ENCODE results near the gene NCOA5. TPM values are rescaled to one million over a fixed set of nuclear protein-coding genes. Genes with fewer than 3 reads are reported as not detected.
"Not testable (repeated sequence)": the region's sequence is repeated elsewhere in the genome, so short reads cannot be mapped to it uniquely, and the experiment has no call there.

NCOA5 gene
- polyA plus RNA-seq, 10 donors, result 26.9 to 36.2 (median 30.3) TPM

DNA sequence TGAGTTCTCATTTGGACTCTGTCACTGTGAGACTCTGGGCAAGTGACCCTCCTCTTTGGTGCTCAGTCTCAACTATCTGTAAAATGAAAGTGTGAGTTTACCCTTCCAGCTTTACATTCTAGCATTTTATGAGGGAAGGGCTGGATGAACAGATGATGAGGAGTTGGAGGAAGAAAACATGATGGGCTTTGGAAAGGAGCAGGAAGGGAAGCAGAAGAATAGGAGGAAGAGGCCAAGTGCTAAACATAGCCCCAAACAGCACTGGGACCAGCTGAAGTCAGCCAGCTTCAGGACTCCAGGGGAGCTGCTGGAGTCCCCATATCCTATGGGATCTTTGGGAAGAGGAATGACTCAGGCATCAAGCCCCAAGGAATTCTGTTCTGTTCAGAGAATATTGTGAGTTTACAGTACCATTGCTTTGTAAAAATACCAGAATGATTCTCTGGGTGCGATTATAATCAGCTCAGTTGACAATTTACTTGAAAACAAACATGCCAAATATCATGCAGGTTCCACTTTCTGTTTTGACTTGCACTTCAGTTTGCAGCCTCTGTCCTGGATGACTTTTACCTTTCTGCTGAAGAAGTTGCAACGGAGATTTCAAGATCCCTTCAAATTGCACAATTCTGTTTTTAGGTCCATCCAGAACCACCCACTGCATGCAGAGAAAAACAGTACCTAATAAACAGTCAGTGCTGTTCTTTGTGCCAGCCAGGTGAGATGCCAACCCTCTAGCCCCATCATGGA, 31.6 kb upstream of the NCOA5 start:
- no peak for DNase-seq

GRCh38 chr20:46120136-46120535, 30.4 kb upstream of the NCOA5 start:
- DNase-seq, result no peak

GRCh38 chr20:46119547-46119946, 29.8 kb upstream of the NCOA5 start:
- DNase-seq, result no peak

- DNase-seq, result no peak
Measured at GRCh38 chr20:46119028-46119546, 29.3 kb upstream of the NCOA5 start.

GRCh38 chr20:46118481-46119020, 28.8 kb upstream of the NCOA5 start:
- peak in 1 of 3 donors; percentile 33 for DNase-seq

DNA sequence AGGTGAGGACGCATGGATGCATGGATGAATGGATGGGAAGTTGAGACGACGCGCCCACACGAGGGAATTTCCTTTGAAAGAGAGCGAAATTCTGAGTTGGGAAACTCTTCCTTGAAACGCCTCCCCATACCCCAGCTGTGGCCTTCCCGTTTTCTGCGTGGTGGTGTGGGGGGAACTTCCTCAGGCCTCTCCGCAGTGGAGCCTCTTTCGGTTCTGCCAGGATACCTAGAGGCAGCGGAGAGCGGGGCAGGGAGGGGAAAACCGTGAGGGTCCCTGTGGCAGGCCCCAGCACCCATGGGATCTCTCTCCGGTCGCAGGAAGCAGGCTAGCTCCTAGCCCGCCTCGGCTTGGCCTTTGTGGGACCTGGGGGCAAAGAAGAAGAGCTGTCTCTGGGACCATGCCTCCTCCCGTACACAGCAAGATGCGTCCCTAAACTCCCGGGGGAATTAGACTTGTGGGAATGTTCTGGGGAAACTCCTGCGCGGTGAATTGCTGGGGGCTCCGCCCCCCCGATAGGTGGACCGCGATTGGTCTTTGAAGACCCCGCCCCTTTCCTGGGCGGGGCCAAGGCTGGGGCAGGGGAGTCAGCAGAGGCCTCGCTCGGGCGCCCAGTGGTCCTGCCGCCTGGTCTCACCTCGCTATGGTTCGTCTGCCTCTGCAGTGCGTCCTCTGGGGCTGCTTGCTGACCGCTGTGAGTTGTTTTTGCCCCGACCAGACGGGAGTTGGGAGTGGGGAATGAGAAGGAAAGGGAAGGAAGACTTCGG, 28.1 kb upstream of the NCOA5 start, which contains the start of gene CD40:
CD40 (plus strand) TSS at position 611 of the 764 bp plus-strand sequence; CDS start at position 641, 30 bp downstream.
- peak; percentile 62 to 80 (median 66) for DNase-seq

DNA sequence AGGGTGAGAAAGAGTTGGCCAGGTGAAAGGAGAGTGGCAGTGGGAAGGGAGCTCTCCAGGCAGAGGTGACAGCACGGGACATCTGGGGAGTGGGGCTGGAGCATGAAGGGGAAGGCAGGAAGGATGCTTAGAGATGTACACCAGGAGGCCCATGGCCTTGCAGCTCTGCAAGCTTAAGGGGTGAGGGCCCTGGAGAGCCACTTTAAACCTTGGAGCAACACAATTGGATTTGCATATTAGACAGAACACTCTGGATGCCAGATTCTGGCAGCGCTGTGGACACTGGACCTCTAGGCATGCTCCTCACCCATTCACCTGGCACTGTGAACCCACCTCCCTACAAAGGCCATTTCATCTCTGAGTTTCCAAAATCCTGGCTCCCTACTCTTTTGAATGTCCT, 24.7 kb upstream of the NCOA5 start:
- DNase-seq, result no peak

DNA sequence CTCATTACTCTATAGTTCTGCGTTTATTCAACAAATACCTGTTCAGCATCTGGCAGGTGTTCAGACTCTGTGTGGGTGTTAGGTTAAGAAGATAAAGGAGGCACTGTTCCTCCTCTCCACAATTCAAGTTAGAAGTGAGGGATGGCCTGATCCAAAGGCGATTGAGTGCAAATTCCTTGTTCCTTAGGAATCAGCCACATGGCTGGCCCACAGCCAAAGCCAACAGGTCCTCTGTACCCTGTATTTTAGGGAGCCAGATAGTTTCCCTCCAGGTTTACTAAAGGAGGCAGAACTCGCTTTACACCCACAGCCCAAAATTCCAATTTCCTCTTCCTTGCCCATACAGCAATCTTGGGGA, 23.3 kb upstream of the NCOA5 start:
- no peak for DNase-seq

- no peak for DNase-seq
Measured at GRCh38 chr20:46112430-46113112, 22.8 kb upstream of the NCOA5 start.

DNA sequence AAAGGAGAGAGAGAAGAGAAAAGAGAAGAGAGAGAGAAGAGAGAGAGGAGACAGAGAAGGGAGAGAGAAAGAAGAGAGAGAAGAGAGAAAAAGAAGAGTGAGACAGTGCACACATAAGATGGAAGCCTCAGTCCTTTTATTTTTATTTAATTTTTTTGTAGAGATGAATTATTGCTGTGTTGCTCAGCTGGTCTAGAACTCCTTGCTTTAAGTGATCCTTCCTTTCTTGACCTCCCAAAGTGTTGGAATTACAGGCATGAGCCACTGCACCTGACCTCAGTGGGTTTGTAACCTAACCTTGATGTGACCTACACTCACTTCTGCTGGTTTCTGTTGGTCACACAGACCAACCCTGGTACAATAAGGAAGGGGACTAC, 22.1 kb upstream of the NCOA5 start:
- no peak for DNase-seq

DNA sequence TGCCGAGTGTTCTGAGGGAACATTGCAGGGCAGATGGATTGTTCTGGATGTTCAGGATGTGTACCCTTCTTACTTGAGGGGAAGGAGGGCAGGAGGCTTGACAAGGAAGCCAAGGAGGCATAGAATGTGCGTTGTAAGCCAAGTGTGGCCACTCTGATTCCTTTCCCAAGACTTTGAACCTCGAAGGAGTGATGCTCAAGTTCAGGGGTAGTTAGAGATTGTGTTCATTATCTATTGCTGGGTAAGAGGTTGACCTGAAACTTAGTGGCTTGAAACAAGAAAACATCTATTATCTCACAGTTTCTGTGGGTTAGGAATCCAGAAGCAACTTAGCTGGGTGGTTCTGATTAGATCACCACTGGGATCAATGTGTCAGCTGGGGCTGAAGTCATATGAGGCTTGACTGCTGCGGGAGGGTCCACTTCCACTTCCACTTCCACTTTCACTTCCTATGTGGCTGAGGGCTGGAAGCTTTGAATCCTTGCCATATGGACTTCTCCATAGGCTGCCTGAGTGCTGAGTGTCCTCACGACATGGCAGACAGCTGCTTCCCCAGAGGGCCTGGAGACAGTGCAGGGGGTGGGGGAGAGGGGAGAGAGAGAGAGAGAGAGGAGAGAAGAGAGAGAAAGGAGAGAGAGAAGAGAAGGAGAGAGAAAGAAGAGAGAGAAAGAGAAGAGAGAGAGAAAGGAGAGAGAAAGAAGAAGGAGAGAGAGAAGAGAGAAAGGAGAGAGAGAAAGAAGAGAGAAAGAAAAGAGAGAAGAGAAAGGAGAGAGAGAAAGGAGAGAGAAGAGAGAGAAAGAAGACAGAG, 21.5 kb upstream of the NCOA5 start:
- DNase-seq, result peak in 2 of 3 donors; percentile 25 to 51

DNA sequence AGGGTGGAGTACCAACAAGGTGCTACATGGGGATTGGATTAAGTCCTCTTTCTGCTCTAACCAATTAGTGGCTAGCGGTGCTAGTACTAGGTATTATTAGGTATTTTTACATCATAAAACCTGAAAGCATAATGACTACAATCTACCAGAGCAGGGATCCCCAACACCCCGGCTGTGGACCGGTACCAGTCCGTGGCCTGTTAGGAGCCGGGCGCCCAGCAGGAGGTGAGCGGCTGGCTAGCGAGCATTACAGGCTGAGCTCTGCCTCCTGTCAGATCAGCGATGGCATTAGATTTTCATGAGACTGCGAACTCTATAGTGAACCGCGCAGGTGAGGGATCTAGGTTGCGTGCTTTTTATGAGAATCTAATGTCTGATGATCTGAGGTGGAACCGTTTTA, 19.2 kb upstream of the NCOA5 start:
- no peak for DNase-seq

DNA sequence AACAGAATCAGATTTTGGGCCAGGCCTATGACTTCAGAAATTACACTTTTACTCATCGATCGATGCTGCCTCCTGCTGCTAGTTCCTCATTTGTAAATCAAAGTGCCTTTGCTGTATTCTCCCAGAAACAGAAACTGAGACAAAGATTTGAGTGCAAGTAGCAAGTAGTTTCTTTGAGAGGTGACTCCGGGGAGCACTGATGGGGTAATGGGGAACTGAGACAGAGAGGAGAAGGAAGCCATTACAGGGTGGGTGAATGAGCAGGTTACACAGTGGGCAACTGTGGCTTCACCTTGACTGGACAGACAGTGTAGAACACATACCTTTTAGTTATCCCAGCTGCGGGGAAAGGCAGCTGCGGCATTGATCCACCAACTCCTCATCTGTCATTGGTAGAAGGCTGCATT, 18.7 kb upstream of the NCOA5 start:
- DNase-seq, result no peak

DNA sequence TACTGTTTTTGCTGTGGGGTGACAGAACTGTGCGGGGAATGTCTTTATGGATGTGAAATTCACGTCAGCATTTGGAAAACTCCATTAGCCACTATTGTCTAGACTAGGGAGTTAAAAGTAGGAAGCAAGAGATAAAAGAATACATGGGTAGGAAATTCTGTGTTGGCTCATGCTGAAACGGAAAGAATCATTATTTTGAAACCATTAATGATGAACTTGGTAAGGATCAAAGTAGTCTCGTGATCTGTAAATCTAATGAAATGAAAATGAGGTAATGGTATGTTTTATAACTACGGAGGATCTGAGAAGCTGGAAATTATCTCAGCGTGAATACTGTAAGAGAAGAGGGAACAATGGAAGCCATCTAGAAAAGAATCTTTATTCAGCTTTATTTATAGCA, 17.3 kb upstream of the NCOA5 start:
- DNase-seq, result no peak

GRCh38 chr20:46104262-46104661, 14.5 kb upstream of the NCOA5 start:
- no peak for DNase-seq

- no peak for DNase-seq
Measured at GRCh38 chr20:46102940-46103339, 13.2 kb upstream of the NCOA5 start.

GRCh38 chr20:46101957-46102356, 12.2 kb upstream of the NCOA5 start:
- no peak for DNase-seq

- DNase-seq, result no peak
Measured at GRCh38 chr20:46100988-46101387, 11.2 kb upstream of the NCOA5 start.

GRCh38 chr20:46100444-46100843, 10.7 kb upstream of the NCOA5 start:
- DNase-seq, result not testable (repeated sequence)

GRCh38 chr20:46099491-46100287, 9.9 kb upstream of the NCOA5 start:
- DNase-seq, result no peak
